Measurements from ENCODE around the gene DCAKD. TPM values are rescaled to one million over a fixed set of nuclear protein-coding genes. Genes with fewer than 3 reads are reported as not detected.

DCAKD gene
- total and polyA plus RNA-seq, 12 donors, result 34.9 to 115 (median 62.9) TPM

- Histone ChIP-seq H3K27me3 (no peaks in the 10 kb centered on the region), H3K36me3 (replicated peaks in 1 of 2) (no peaks in the 10 kb centered on the region), H3K27ac (no peak overlapping the region), H3K4me3 (no peak overlapping the region), H3K9me3 (replicated peaks in 1 of 3) (no peaks in the 10 kb centered on the region), H3K4me1 (replicated peaks in 1 of 2) (no peaks in the 10 kb centered on the region)
- TF ChIP-seq POLR2A (IDR thresholded peaks at IDR 0.05) (no peak), CTCF (IDR thresholded peaks at IDR 0.05) (no peak)
- WGBS, 4 donors, result 61 to 89% (median 69%) methylated on average over 5 to 13 of the region's 13 CpGs
- DNase-seq, result no peak
- intact Hi-C loops (cut with DNase I), result loop anchor here in 1 of 2 donors (5.0 kb wide), 1 partner anchor 44 kb away; no protein-coding TSS in a partner anchor
Observed at GRCh38 chr17:44976206-44976605, 75.2 kb downstream of the DCAKD start.

Small RNA genes lying within 50 kb of the gene (small RNA-seq; reads per million reads assigned to genes)
- 0 reads per million in 2 donors for gene AC015936.2
- 0 reads per million in 2 donors for gene RF00019

Other genes with a start within 250 kb of the DCAKD start
- 10 to 100 TPM in 1 of 9 donors, 1 to 10 TPM in 6, under 1 TPM in 2; 0.69 to 12.3 (median 2.6) TPM for gene GJC1, start 221.3 kb downstream of the DCAKD start, total RNA-seq
- 1 to 10 TPM; 1.0 to 1.5 (median 1.1) TPM for gene GJC1, start 221.3 kb downstream of the DCAKD start, polyA plus RNA-seq
- gene HIGD1B, start 203.7 kb downstream of the DCAKD start, total RNA-seq, result 1 to 10 TPM in 1 of 9 donors, under 1 TPM in 1, not detected in 7; 0.50 to 1.9 TPM
- gene HIGD1B, start 203.7 kb downstream of the DCAKD start, polyA plus RNA-seq, result 1 to 10 TPM in 2 of 3 donors, not detected in 1; 1.7 to 7.1 TPM
- gene EFTUD2, start 152.2 kb downstream of the DCAKD start, total RNA-seq, result 100 to 1,000 TPM in 3 of 9 donors, 10 to 100 TPM in 6; 51.2 to 113 (median 91.9) TPM
- gene EFTUD2, start 152.2 kb downstream of the DCAKD start, polyA plus RNA-seq, result 100 to 1,000 TPM in 1 of 3 donors, 10 to 100 TPM in 2; 30.5 to 122 (median 45.8) TPM
- 1 to 10 TPM in 6 of 9 donors, under 1 TPM in 2, not detected in 1; 0.39 to 9.1 (median 1.5) TPM for gene GFAP, start 136.1 kb downstream of the DCAKD start, total RNA-seq
- 1 to 10 TPM in 1 of 3 donors, under 1 TPM in 2; 0.62 to 3.2 (median 0.98) TPM for gene GFAP, start 136.1 kb downstream of the DCAKD start, polyA plus RNA-seq
- gene KIF18B, start 103.9 kb downstream of the DCAKD start, total RNA-seq, result 1 to 10 TPM in 3 of 9 donors, under 1 TPM in 5, not detected in 1; 0.21 to 1.6 (median 0.85) TPM
- gene KIF18B, start 103.9 kb downstream of the DCAKD start, polyA plus RNA-seq, result under 1 TPM; 0.20 to 0.46 (median 0.24) TPM
- gene C1QL1, start 83.3 kb downstream of the DCAKD start, total RNA-seq, result 1 to 10 TPM in 3 of 9 donors, under 1 TPM in 2, not detected in 4; 0.55 to 1.5 (median 1.3) TPM
- 1 to 10 TPM in 1 of 3 donors, under 1 TPM in 2; 0.27 to 3.3 (median 0.88) TPM for gene C1QL1, start 83.3 kb downstream of the DCAKD start, polyA plus RNA-seq
- 100 to 1,000 TPM in 7 of 9 donors, 10 to 100 TPM in 2; 85.9 to 174 (median 129) TPM for gene NMT1, start 9.7 kb upstream of the DCAKD start, total RNA-seq
- 100 to 1,000 TPM; 119 to 170 (median 163) TPM for gene NMT1, start 9.7 kb upstream of the DCAKD start, polyA plus RNA-seq
- 100 to 1,000 TPM in 5 of 9 donors, 10 to 100 TPM in 3, 1 to 10 TPM in 1; 5.8 to 246 (median 148) TPM for gene PLCD3, start 80.9 kb upstream of the DCAKD start, total RNA-seq
- gene PLCD3, start 80.9 kb upstream of the DCAKD start, polyA plus RNA-seq, result 10 to 100 TPM; 33.2 to 68.1 (median 36.4) TPM
- gene ACBD4, start 84.1 kb upstream of the DCAKD start, total RNA-seq, result 10 to 100 TPM in 8 of 9 donors, 1 to 10 TPM in 1; 6.6 to 30.6 (median 19.1) TPM
- gene ACBD4, start 84.1 kb upstream of the DCAKD start, polyA plus RNA-seq, result 10 to 100 TPM in 2 of 3 donors, 1 to 10 TPM in 1; 7.9 to 71.3 (median 44.5) TPM
- gene HEXIM1, start 96.8 kb upstream of the DCAKD start, total RNA-seq, result 100 to 1,000 TPM in 1 of 9 donors, 10 to 100 TPM in 8; 19.4 to 159 (median 44.0) TPM
- 10 to 100 TPM; 23.3 to 26.0 (median 24.4) TPM for gene HEXIM1, start 96.8 kb upstream of the DCAKD start, polyA plus RNA-seq
- gene HEXIM2, start 110.2 kb upstream of the DCAKD start, total RNA-seq, result 10 to 100 TPM in 8 of 9 donors, 1 to 10 TPM in 1; 8.5 to 28.1 (median 17.1) TPM
- 10 to 100 TPM in 2 of 3 donors, 1 to 10 TPM in 1; 4.5 to 18.0 (median 14.7) TPM for gene HEXIM2, start 110.2 kb upstream of the DCAKD start, polyA plus RNA-seq
- 10 to 100 TPM in 6 of 9 donors, 1 to 10 TPM in 2, under 1 TPM in 1; 0.72 to 20.3 (median 13.9) TPM for gene FMNL1, start 170.3 kb upstream of the DCAKD start, total RNA-seq
- 10 to 100 TPM in 2 of 3 donors, 1 to 10 TPM in 1; 3.6 to 31.9 (median 13.7) TPM for gene FMNL1, start 170.3 kb upstream of the DCAKD start, polyA plus RNA-seq
- under 1 TPM in 2 of 9 donors, not detected in 7; 0.06 to 0.11 TPM for gene SPATA32, start 210.5 kb upstream of the DCAKD start, total RNA-seq
- not detected for gene SPATA32, start 210.5 kb upstream of the DCAKD start, polyA plus RNA-seq

Data from adrenal gland (tissue), 12 donors.